Measurements from ENCODE around the gene NUMB. TPM values are rescaled to one million over a fixed set of nuclear protein-coding genes. Genes with fewer than 3 reads are reported as not detected.
A peak's percentile ranks its signal among the peaks of the same experiment; 100 is the strongest.

NUMB gene
- total RNA-seq, 1 donor from 2014 or later, result 18.2 TPM

- TF ChIP-seq CTCF (IDR thresholded peaks at IDR 0.05; ENCODE audit: insufficient read depth, low read length, severe bottlenecking), result no peak
- H3K4me3 ChIP-seq (ENCODE audit: low read depth, low read length), result no peak overlapping the region
- DNase-seq (ENCODE audit: low read depth), result no peak
- no peaks in the 10 kb centered on the region for H3K36me3 ChIP-seq (ENCODE audit: control insufficient read depth, insufficient read depth, low read length)
- H3K27me3 ChIP-seq (ENCODE audit: control insufficient read depth, insufficient read depth, low read length), result no peaks in the 10 kb centered on the region
- FAIRE-seq, result no peak
Observed at GRCh38 chr14:73459959-73460358, 1.6 kb upstream of the NUMB start.

GRCh38 chr14:73457924-73458182 is 493 bp downstream of the NUMB start:
- Histone ChIP-seq H3K36me3 (ENCODE audit: control insufficient read depth, insufficient read depth, low read length) (no peaks in the 10 kb centered on the region), H3K4me3 (ENCODE audit: low read depth, low read length) (peak overlapping the region; percentile 93), H3K27me3 (ENCODE audit: control insufficient read depth, insufficient read depth, low read length) (no peaks in the 10 kb centered on the region)
- no peak for DNase-seq (ENCODE audit: low read depth)
- no peak for FAIRE-seq
- no peak for TF ChIP-seq CTCF (IDR thresholded peaks at IDR 0.05; ENCODE audit: insufficient read depth, low read length, severe bottlenecking)

GRCh38 chr14:73457041-73457923 is 1.1 kb downstream of the NUMB start:
- H3K27me3 ChIP-seq (ENCODE audit: control insufficient read depth, insufficient read depth, low read length), result no peaks in the 10 kb centered on the region
- DNase-seq (ENCODE audit: low read depth) (peak; percentile 56), FAIRE-seq (no peak)
- peak overlapping the region; percentile 93 for H3K4me3 ChIP-seq (ENCODE audit: low read depth, low read length)
- TF ChIP-seq CTCF (IDR thresholded peaks at IDR 0.05; ENCODE audit: insufficient read depth, low read length, severe bottlenecking), result no peak
- no peaks in the 10 kb centered on the region for H3K36me3 ChIP-seq (ENCODE audit: control insufficient read depth, insufficient read depth, low read length)

GRCh38 chr14:73455294-73455693 is 3.1 kb downstream of the NUMB start:
- Histone ChIP-seq H3K27me3 (ENCODE audit: control insufficient read depth, insufficient read depth, low read length) (no peaks in the 10 kb centered on the region), H3K4me3 (ENCODE audit: low read depth, low read length) (no peak overlapping the region), H3K36me3 (ENCODE audit: control insufficient read depth, insufficient read depth, low read length) (no peaks in the 10 kb centered on the region)
- no peak for TF ChIP-seq CTCF (IDR thresholded peaks at IDR 0.05; ENCODE audit: insufficient read depth, low read length, severe bottlenecking)
- no peak for DNase-seq (ENCODE audit: low read depth)
- FAIRE-seq, result no peak

- Histone ChIP-seq H3K4me3 (ENCODE audit: low read depth, low read length) (no peak overlapping the region), H3K36me3 (ENCODE audit: control insufficient read depth, insufficient read depth, low read length) (peaks cover 2% of the 10 kb centered on the region), H3K27me3 (ENCODE audit: control insufficient read depth, insufficient read depth, low read length) (no peaks in the 10 kb centered on the region)
- no peak for TF ChIP-seq CTCF (IDR thresholded peaks at IDR 0.05; ENCODE audit: insufficient read depth, low read length, severe bottlenecking)
- DNase-seq (ENCODE audit: low read depth) (peak; percentile 73), FAIRE-seq (peak; percentile 58)
Observed at GRCh38 chr14:73452341-73453186, 5.8 kb downstream of the NUMB start.
